Mesodermal cell (in vitro differentiated cells): ENCODE measurements around the gene OGFR.
A peak's percentile ranks its signal among the peaks of the same experiment; 100 is the strongest.

Experiments
- H3K27ac ChIP-seq: 2 replicates; pipeline ENCODE4 v1.7.0; 2013; ENCODE audit warnings: mild to moderate bottlenecking, low read depth, low read length, moderate library complexity; ENCODE audit not compliant: severe bottlenecking
- H3K36me3 ChIP-seq: 2 replicates; pipeline ENCODE4 v1.7.1; 2013; ENCODE audit warnings: mild to moderate bottlenecking, low read length, moderate library complexity; ENCODE audit not compliant: control insufficient read depth, insufficient read depth
- H3K4me1 ChIP-seq: one replicate; pipeline ENCODE4 v1.7.1; 2013; ENCODE audit warnings: mild to moderate bottlenecking, low read length; ENCODE audit not compliant: insufficient read depth, control insufficient read depth, poor library complexity, severe bottlenecking
- H3K4me3 ChIP-seq: 2 replicates; pipeline ENCODE4 v1.7.0; 2013; ENCODE audit warnings: low read length, control low read depth, mild to moderate bottlenecking; ENCODE audit not compliant: insufficient read depth, poor library complexity, severe bottlenecking; ENCODE audit errors: extremely low read depth
- H3K9me3 ChIP-seq: 2 replicates; pipeline ENCODE4 v1.7.1; 2013; ENCODE audit warnings: mild to moderate bottlenecking, low read length, moderate library complexity; ENCODE audit not compliant: control insufficient read depth
- WGBS, 2 experiments: methylation state at CpG; one replicate each; pipeline ENCODE4 v1.1.5; 2013; ENCODE audit warnings: missing lambda C conversion rate in 2 of 2; ENCODE audit not compliant: insufficient coverage in 2 of 2; 5-methylcytosine and 5-hydroxymethylcytosine counted together

The OGFR gene

GRCh38 chr20:62793757-62794006 lies 11.0 kb upstream of the OGFR start:
- no peaks in the 10 kb centered on the region for H3K9me3 ChIP-seq
- H3K4me1 ChIP-seq, result peaks cover 25% of the 10 kb centered on the region
- H3K27ac ChIP-seq, result no peak overlapping the region
- H3K4me3 ChIP-seq, result no peak overlapping the region
- 75 to 76% methylated on average over 5 to 7 of the region's 7 CpGs for WGBS, 2 experiments
- H3K36me3 ChIP-seq, result peaks cover 15% of the 10 kb centered on the region

- Histone ChIP-seq H3K4me3 (peak overlapping the region; percentile 42), H3K9me3 (no peaks in the 10 kb centered on the region), H3K4me1 (peaks cover 25% of the 10 kb centered on the region), H3K27ac (peak overlapping the region; percentile 53), H3K36me3 (peaks cover 20% of the 10 kb centered on the region)
- 5 to 8% methylated on average over 30 to 47 of the region's 69 CpGs for WGBS, 2 experiments
Observed at GRCh38 chr20:62794007-62794724, 10.5 kb upstream of the OGFR start.

- Histone ChIP-seq H3K9me3 (no peaks in the 10 kb centered on the region), H3K4me1 (peaks cover 25% of the 10 kb centered on the region), H3K4me3 (peak overlapping the region; percentile 42), H3K27ac (peak overlapping the region; percentile 53), H3K36me3 (peaks cover 30% of the 10 kb centered on the region)
- WGBS, 2 experiments, result 2% methylated on average over 55 to 67 of the region's 68 CpGs
Observed at GRCh38 chr20:62795023-62795761, 9.4 kb upstream of the OGFR start.

GRCh38 chr20:62796699-62797491 lies 7.7 kb upstream of the OGFR start:
- peak overlapping the region; percentile 42 for H3K4me3 ChIP-seq
- H3K27ac ChIP-seq, result no peak overlapping the region
- 43 to 55% methylated on average over 18 to 28 of the region's 53 CpGs for WGBS, 2 experiments
- no peaks in the 10 kb centered on the region for H3K9me3 ChIP-seq
- peaks cover 42% of the 10 kb centered on the region for H3K36me3 ChIP-seq
- peaks cover 21% of the 10 kb centered on the region for H3K4me1 ChIP-seq

GRCh38 chr20:62797671-62798532 lies 6.7 kb upstream of the OGFR start:
- Histone ChIP-seq H3K9me3 (no peaks in the 10 kb centered on the region), H3K4me3 (no peak overlapping the region), H3K27ac (no peak overlapping the region), H3K4me1 (peaks cover 10% of the 10 kb centered on the region), H3K36me3 (peaks cover 42% of the 10 kb centered on the region)
- 92 to 94% methylated on average over 24 to 26 of the region's 26 CpGs for WGBS, 2 experiments

GRCh38 chr20:62799036-62799435 lies 5.6 kb upstream of the OGFR start:
- WGBS, 2 experiments, result 98 to 99% methylated on average over 4 to 8 of the region's 8 CpGs
- H3K4me3 ChIP-seq, result no peak overlapping the region
- peaks cover 7% of the 10 kb centered on the region for H3K4me1 ChIP-seq
- peaks cover 42% of the 10 kb centered on the region for H3K36me3 ChIP-seq
- no peaks in the 10 kb centered on the region for H3K9me3 ChIP-seq
- no peak overlapping the region for H3K27ac ChIP-seq

GRCh38 chr20:62799459-62799858 lies 5.2 kb upstream of the OGFR start:
- 94 to 99% methylated on average over 17 to 19 of the region's 19 CpGs for WGBS, 2 experiments
- peaks cover 7% of the 10 kb centered on the region for H3K4me1 ChIP-seq
- no peak overlapping the region for H3K4me3 ChIP-seq
- H3K36me3 ChIP-seq, result peaks cover 42% of the 10 kb centered on the region
- H3K27ac ChIP-seq, result no peak overlapping the region
- H3K9me3 ChIP-seq, result no peaks in the 10 kb centered on the region

GRCh38 chr20:62799873-62800272 lies 4.8 kb upstream of the OGFR start:
- peaks cover 7% of the 10 kb centered on the region for H3K4me1 ChIP-seq
- no peaks in the 10 kb centered on the region for H3K9me3 ChIP-seq
- WGBS, 2 experiments, result 96 to 97% methylated on average over 7 to 10 of the region's 10 CpGs
- H3K4me3 ChIP-seq, result no peak overlapping the region
- H3K36me3 ChIP-seq, result peaks cover 42% of the 10 kb centered on the region
- no peak overlapping the region for H3K27ac ChIP-seq

GRCh38 chr20:62800314-62801259 lies 4.0 kb upstream of the OGFR start:
- WGBS, 2 experiments, result 91 to 92% methylated on average over 18 to 23 of the region's 26 CpGs
- Histone ChIP-seq H3K4me3 (no peak overlapping the region), H3K4me1 (peaks cover 7% of the 10 kb centered on the region), H3K9me3 (no peaks in the 10 kb centered on the region), H3K27ac (no peak overlapping the region), H3K36me3 (peaks cover 42% of the 10 kb centered on the region)
